ENCODE data around the gene ZDHHC8.

Gene ZDHHC8

GRCh38 chr22:20135806-20136602 lies 4.4 kb downstream of the ZDHHC8 start:
- no peak for DNase-seq (ENCODE audit: extremely low spot score)
- TF ChIP-seq CTCF (IDR thresholded peaks at IDR 0.05; ENCODE audit: control extremely low read depth, extremely low read depth, low read depth, missing control alignments), result no peak
- CTCF ChIA-PET, result no interaction called here
- POLR2A ChIA-PET, result no interaction called here

GRCh38 chr22:20136603-20136873 lies 4.9 kb downstream of the ZDHHC8 start:
- no peak for TF ChIP-seq CTCF (IDR thresholded peaks at IDR 0.05; ENCODE audit: control extremely low read depth, extremely low read depth, low read depth, missing control alignments)
- ChIA-PET CTCF (interaction anchor here (0.9 kb wide), 1 partner anchor 20 kb away, joined by 3 read pairs; no protein-coding TSS in a partner anchor), POLR2A (no interaction called here)

GRCh38 chr22:20137113-20137512 lies 5.5 kb downstream of the ZDHHC8 start:
- TF ChIP-seq CTCF (IDR thresholded peaks at IDR 0.05; ENCODE audit: control extremely low read depth, extremely low read depth, low read depth, missing control alignments), result no peak
- CTCF ChIA-PET, result interaction anchor here (0.9 kb wide), 1 partner anchor 20 kb away, joined by 3 read pairs; no protein-coding TSS in a partner anchor
- POLR2A ChIA-PET, result no interaction called here
- DNase-seq (ENCODE audit: extremely low spot score), result no peak

More at GRCh38 chr22:20136603-20136873, 4.9 kb downstream of the ZDHHC8 start:
- no peak for DNase-seq (ENCODE audit: extremely low spot score)

GRCh38 chr22:20137671-20138416 lies 6.2 kb downstream of the ZDHHC8 start:
- POLR2A ChIA-PET, result no interaction called here
- TF ChIP-seq CTCF (IDR thresholded peaks at IDR 0.05; ENCODE audit: control extremely low read depth, extremely low read depth, low read depth, missing control alignments), result no peak
- CTCF ChIA-PET, result interaction anchor here (0.9 kb wide), 1 partner anchor 19 kb away, joined by 3 read pairs; no protein-coding TSS in a partner anchor
- DNase-seq (ENCODE audit: extremely low spot score), result no peak

- ChIA-PET CTCF (no interaction called here), POLR2A (no interaction called here)
- no peak for DNase-seq (ENCODE audit: extremely low spot score)
- no peak for TF ChIP-seq CTCF (IDR thresholded peaks at IDR 0.05; ENCODE audit: control extremely low read depth, extremely low read depth, low read depth, missing control alignments)
Measured at GRCh38 chr22:20138417-20138738, 6.8 kb downstream of the ZDHHC8 start.

GRCh38 chr22:20138868-20139267 lies 7.3 kb downstream of the ZDHHC8 start:
- POLR2A ChIA-PET, result no interaction called here
- CTCF ChIA-PET, result no interaction called here
- TF ChIP-seq CTCF (IDR thresholded peaks at IDR 0.05; ENCODE audit: control extremely low read depth, extremely low read depth, low read depth, missing control alignments), result no peak
- DNase-seq (ENCODE audit: extremely low spot score), result no peak
